ENCODE measurements around the gene MAP3K5.

DNA sequence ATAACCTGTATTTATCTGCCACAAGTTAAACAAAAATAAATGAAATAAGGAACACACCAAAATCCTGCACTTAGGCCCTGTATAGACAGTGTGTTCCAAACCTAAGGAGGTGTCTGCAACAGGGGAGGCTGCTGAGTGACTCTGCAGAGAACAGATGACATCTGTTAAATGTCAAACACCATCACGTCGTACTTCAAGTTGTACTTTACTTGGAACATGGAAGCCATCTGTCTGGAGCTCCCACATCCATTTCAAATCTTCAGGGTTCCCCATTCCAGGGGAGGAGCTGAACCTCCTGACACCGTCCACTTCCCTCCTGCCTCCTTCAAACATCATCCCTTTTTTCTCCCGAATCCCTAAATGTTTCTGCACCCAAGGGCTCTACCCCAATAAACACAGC, 240.2 kb downstream of the MAP3K5 start:
- TF ChIP-seq EZH2 (IDR thresholded peaks at IDR 0.05; ENCODE audit: insufficient read depth, low read length) = no peak
- TF ChIP-seq CTCF (IDR thresholded peaks at IDR 0.05; ENCODE audit: insufficient read depth, low read depth, low read length) = no peak
